Fibroblast of lung (primary cell): Measurements from ENCODE around the gene BTBD9. TPM values are rescaled to one million over a fixed set of nuclear protein-coding genes. Genes with fewer than 3 reads are reported as not detected.
A peak's percentile ranks its signal among the peaks of the same experiment; 100 is the strongest.

Experiments used
- DNase-seq, 2 donors: peaks; one replicate each; pipeline versions ENCODE4 v3.0.0 to v3.0.0-alpha.2; 2010; ENCODE audit warnings: low read depth in 2 of 2
- H2AFZ ChIP-seq: 2 replicates; pipeline ENCODE4 v1.5.1; 2012; ENCODE audit warnings: low read length, control low read depth, inconsistent platforms
- H3K27ac ChIP-seq: 2 replicates; pipeline ENCODE4 v1.5.1; 2011; ENCODE audit warnings: low read length, control low read depth; ENCODE audit not compliant: insufficient read depth
- H3K27me3 ChIP-seq: 2 replicates; pipeline ENCODE4 v1.5.1; 2011; ENCODE audit warnings: mild to moderate bottlenecking, low read length; ENCODE audit not compliant: control insufficient read depth, insufficient read depth
- H3K36me3 ChIP-seq: 2 replicates; pipeline ENCODE4 v1.5.1; 2011; ENCODE audit warnings: low read length; ENCODE audit not compliant: control insufficient read depth, insufficient read depth
- H3K4me1 ChIP-seq: 2 replicates; pipeline ENCODE4 v1.5.1; 2011; ENCODE audit warnings: low read length; ENCODE audit not compliant: control insufficient read depth, insufficient read depth; ENCODE audit errors: extremely low read depth
- H3K4me2 ChIP-seq: 2 replicates; pipeline ENCODE4 v1.5.1; 2011; ENCODE audit warnings: low read length, control low read depth; ENCODE audit not compliant: insufficient read depth; ENCODE audit errors: extremely low read depth
- H3K4me3 ChIP-seq, 4 experiments: fragments of 200-600 bp in 1 of 4; sonication (generic) in 1 of 4; replicated peaks in 1 of 4; 2 replicates each; pipeline ENCODE4 v1.5.1; 2011 to 2016; ENCODE audit warnings: low read length in 4 of 4, low read depth in 3 of 4, mild to moderate bottlenecking in 3 of 4, control low read depth in 2 of 4, inconsistent platforms in 1 of 4, mixed read lengths in 1 of 4; ENCODE audit not compliant: insufficient read depth in 1 of 4; ENCODE audit errors: control extremely low read depth in 1 of 4
- H3K79me2 ChIP-seq: 2 replicates; pipeline ENCODE4 v1.5.1; 2012; ENCODE audit warnings: mild to moderate bottlenecking, low read length, inconsistent platforms; ENCODE audit not compliant: control insufficient read depth, insufficient read depth
- H3K9ac ChIP-seq: 2 replicates; pipeline ENCODE4 v1.5.1; 2011; ENCODE audit warnings: mild to moderate bottlenecking, low read length, control low read depth; ENCODE audit not compliant: insufficient read depth
- H3K9me3 ChIP-seq: 2 replicates; pipeline ENCODE4 v1.5.1; 2012; ENCODE audit warnings: low read depth, low read length; ENCODE audit not compliant: control insufficient read depth, insufficient read depth
- H4K20me1 ChIP-seq: 2 replicates; pipeline ENCODE4 v1.5.1; 2011; ENCODE audit warnings: low read length; ENCODE audit not compliant: control insufficient read depth, insufficient read depth; ENCODE audit errors: extremely low read depth
- EZH2 ChIP-seq: IDR thresholded peaks from 2 replicates; pipeline ENCODE4 v1.5.1; 2012; ENCODE audit warnings: low read length, control low read depth, mild to moderate bottlenecking; ENCODE audit errors: missing control alignments
- polyA plus RNA-seq, 2 donors: library from polyadenylated mRNA; depleted of rRNA in 1 of 2; stranded (reverse) in 1 of 2; unstranded in 1 of 2; fragments of >200 nt; gene quantifications; 2 replicates each; pipeline ENCODE4 v1.2.1, GENCODE V29; 2011 to 2012; ENCODE audit warnings: missing spikeins in 1 of 2
- total RNA-seq: library from RNA; depleted of rRNA; stranded (reverse); fragments of >200 nt; gene quantifications from 2 replicates; pipeline ENCODE4 v1.2.1, GENCODE V29; 2014
- TF ChIP-seq, protein P1 (sequence below), 2 donors: IDR thresholded peaks in 1 of 2; conservative IDR thresholded peaks in 1 of 2; 1 replicate in 1 of 2; 2 replicates in 1 of 2; pipeline ENCODE4 v1.5.1; 2011 to 2012; ENCODE audit warnings: low read length in 2 of 2, control low read depth in 1 of 2, inconsistent platforms in 1 of 2, low read depth in 1 of 2, mild to moderate bottlenecking in 1 of 2

The BTBD9 gene
- total and polyA plus RNA-seq, 2 donors (not counting 1 experiment from before 2014, with no cell fraction given) = 7.7 to 13.4 TPM

DNA sequence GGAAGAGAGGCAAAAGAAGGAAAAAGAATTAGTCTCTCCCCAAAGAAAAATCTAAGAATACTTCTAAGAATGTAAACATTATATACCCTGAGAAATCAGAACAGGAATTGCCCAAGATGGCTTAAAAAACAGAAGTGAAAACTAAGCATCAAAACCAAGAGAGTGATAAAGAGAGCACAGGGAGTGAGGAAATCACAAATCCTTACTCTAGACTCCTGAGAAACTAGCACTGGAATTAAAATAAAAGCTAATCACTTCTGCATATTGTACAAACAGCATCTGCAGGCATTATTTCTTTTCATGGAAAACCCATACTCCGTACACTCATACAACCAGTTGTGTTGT, 285.7 kb downstream of the BTBD9 start:
- H3K27ac ChIP-seq = no peak overlapping the region
- TF ChIP-seq, protein P1, sequence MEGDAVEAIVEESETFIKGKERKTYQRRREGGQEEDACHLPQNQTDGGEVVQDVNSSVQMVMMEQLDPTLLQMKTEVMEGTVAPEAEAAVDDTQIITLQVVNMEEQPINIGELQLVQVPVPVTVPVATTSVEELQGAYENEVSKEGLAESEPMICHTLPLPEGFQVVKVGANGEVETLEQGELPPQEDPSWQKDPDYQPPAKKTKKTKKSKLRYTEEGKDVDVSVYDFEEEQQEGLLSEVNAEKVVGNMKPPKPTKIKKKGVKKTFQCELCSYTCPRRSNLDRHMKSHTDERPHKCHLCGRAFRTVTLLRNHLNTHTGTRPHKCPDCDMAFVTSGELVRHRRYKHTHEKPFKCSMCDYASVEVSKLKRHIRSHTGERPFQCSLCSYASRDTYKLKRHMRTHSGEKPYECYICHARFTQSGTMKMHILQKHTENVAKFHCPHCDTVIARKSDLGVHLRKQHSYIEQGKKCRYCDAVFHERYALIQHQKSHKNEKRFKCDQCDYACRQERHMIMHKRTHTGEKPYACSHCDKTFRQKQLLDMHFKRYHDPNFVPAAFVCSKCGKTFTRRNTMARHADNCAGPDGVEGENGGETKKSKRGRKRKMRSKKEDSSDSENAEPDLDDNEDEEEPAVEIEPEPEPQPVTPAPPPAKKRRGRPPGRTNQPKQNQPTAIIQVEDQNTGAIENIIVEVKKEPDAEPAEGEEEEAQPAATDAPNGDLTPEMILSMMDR (conservative IDR thresholded peaks at IDR 0.05 in 1 of 2, IDR thresholded peaks at IDR 0.05 in 1 of 2; ENCODE audit: low read depth in 1 of 2, low read length in 2 of 2) = no peak
- TF ChIP-seq EZH2 = no peak
- no peak overlapping the region for H3K4me3 ChIP-seq
- no peaks in the 10 kb centered on the region for H3K79me2 ChIP-seq
- no peaks in the 10 kb centered on the region for H4K20me1 ChIP-seq
- no peak overlapping the region for H3K9ac ChIP-seq
- H3K36me3 ChIP-seq = no peaks in the 10 kb centered on the region
- H3K4me1 ChIP-seq = peaks cover 2% of the 10 kb centered on the region
- H3K4me2 ChIP-seq = no peak overlapping the region
- no peaks in the 10 kb centered on the region for H3K9me3 ChIP-seq
- no peaks in the 10 kb centered on the region for H3K27me3 ChIP-seq
- DNase-seq = no peak
- H2AFZ ChIP-seq = no peak overlapping the region

DNA sequence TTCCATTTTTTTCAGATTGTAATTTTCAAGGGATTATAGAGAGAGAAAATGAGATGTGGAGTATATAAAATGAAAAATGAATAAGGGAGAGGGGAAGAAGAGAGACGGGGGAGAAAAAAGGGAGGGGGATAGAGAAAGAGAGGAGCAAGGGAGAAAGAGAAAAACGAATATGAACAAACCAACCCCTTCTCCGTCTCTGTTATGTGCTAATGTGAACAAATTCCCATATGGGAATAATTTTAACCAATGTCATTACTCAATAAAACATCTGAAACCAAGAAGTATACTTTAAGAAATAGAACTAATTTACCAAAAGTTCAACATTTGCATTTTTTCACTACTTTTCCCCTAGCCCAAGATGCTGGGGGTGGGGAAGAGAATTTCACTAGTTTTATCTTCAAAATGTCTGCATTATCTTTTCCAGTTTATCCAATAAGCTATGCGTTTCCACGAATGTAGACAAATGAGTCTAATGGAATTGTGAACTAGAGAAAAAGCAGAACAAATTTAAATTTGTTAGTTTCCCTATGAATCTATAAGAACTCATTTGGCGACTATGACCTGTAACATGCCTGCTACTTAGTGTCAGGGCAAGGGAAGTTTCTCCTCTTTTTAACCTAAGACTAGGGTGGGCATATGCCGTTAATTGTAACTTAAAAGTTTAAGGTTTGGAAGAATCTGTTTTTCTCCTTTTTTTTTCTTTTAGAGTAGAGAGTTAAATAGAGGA, 286.3 kb downstream of the BTBD9 start:
- Histone ChIP-seq H3K27me3 (no peaks in the 10 kb centered on the region), H3K4me3 (no peak overlapping the region), H3K9me3 (no peaks in the 10 kb centered on the region), H4K20me1 (no peaks in the 10 kb centered on the region), H3K36me3 (no peaks in the 10 kb centered on the region), H2AFZ (no peak overlapping the region), H3K79me2 (no peaks in the 10 kb centered on the region), H3K4me1 (peaks cover 2% of the 10 kb centered on the region), H3K4me2 (no peak overlapping the region), H3K27ac (no peak overlapping the region), H3K9ac (no peak overlapping the region)
- TF ChIP-seq EZH2 = no peak
- DNase-seq = no peak

DNA sequence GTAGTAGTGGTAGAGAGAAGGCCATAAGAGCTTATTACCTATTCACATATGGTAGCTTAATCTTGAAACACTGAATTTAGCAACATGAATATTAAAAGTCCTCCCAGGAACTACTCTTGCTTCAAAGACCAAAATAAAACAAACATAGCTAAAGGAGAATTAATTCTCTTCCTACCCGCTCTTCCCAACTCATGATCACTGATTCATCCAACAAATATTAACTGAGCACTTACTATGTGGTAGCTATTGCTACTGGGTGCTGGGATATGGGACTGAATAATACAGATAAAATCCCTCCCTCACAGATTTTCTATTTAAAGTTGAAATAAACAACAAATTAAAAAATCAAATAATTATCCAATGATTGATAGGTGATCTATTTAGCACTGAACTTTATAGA, 287.1 kb downstream of the BTBD9 start:
- Histone ChIP-seq H3K27ac (no peak overlapping the region), H3K4me3 (no peak overlapping the region), H3K27me3 (no peaks in the 10 kb centered on the region), H3K79me2 (no peaks in the 10 kb centered on the region), H4K20me1 (no peaks in the 10 kb centered on the region), H3K9ac (no peak overlapping the region), H3K4me2 (no peak overlapping the region), H3K9me3 (no peaks in the 10 kb centered on the region), H2AFZ (no peak overlapping the region), H3K36me3 (no peaks in the 10 kb centered on the region), H3K4me1 (peaks cover 2% of the 10 kb centered on the region)
- peak in 1 of 2 donors; percentile 65 for DNase-seq
- no peak for TF ChIP-seq EZH2
- TF ChIP-seq, protein P1 (conservative IDR thresholded peaks at IDR 0.05 in 1 of 2, IDR thresholded peaks at IDR 0.05 in 1 of 2; ENCODE audit: low read depth in 1 of 2, low read length in 2 of 2) = no peak
